HEK293T (cell line): ENCODE measurements around the gene KRT79.

Source experiments
- CTBP1 ChIP-seq: fragments of 450-650 bp; IDR thresholded peaks from 2 replicates; pipeline ENCODE4 v1.6.1; 2016; ENCODE audit warnings: borderline replicate concordance
- ELF4 ChIP-seq: fragments of 450-650 bp; IDR thresholded peaks from 2 replicates; pipeline ENCODE4 v1.6.1; 2017; ENCODE audit warnings: antibody characterized with exemption
- FOXK2 ChIP-seq: fragments of 450-650 bp; IDR thresholded peaks from 2 replicates; pipeline ENCODE4 v1.6.1; 2016; ENCODE audit warnings: mild to moderate bottlenecking

DNA sequence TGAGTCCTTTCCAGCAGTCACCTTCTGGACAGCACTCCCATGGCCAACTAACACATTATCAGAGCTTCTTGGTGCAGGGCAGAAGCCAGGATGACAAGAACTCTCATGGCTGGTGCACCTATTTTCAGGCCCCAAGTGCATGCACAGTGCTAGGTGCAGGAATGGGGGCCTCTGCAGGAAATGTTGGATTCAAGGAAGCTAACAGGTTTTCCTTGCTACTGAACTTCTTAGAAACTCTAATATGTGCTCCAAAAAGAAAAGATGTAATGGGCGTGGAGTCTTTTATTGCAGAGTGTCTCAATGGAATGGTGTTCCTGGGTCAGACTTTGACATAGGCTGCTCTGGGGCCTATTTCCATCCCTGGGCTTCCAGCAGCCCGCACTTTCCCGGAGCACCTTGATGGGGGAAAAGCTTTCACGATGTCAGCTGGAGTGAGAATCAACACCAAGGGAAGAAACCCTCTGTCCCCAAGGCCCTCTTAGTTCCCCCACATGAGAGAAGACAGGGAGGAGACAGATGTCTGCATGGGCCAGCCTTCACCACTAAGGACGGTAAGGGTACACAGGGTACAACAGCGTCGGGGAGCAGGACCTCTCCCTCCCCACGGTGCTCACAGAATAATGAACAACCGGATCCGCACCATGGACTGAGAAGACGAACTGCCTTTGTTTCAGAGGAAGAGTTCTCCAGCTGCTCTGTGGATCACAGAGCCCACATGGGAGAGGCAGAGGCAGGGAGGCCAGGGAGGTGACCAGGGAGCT, 45.1 kb downstream of the KRT79 start:
- TF ChIP-seq CTBP1 = no peak
- no peak for TF ChIP-seq FOXK2
- no peak for TF ChIP-seq ELF4
